Neural cell (in vitro differentiated cells): Measurements from ENCODE around the gene ADAMTS14. TPM values are rescaled to one million over a fixed set of nuclear protein-coding genes. Genes with fewer than 3 reads are reported as not detected.

ENCODE experiments used
- H2AFZ ChIP-seq: fragments of 200-600, 300-800 bp; sonication (generic), shearing (Covaris generic); 2 replicates; pipeline ENCODE4 v1.6.0; 2014; ENCODE audit warnings: low read depth, mild to moderate bottlenecking, antibody characterized with exemption, low read length, moderate library complexity
- H3F3A ChIP-seq: fragments of 200-600 bp; shearing (Covaris generic); 2 replicates; pipeline ENCODE4 v1.6.1; 2016; ENCODE audit warnings: mild to moderate bottlenecking, moderate library complexity, mixed read lengths, antibody characterized with exemption, low read length; ENCODE audit not compliant: insufficient read depth, poor library complexity, severe bottlenecking
- H3K27ac ChIP-seq: fragments of 200-600, 300-800 bp; sonication (generic), shearing (Covaris generic); 2 replicates; pipeline ENCODE4 v1.5.1; 2014; ENCODE audit warnings: mild to moderate bottlenecking, low read length, moderate library complexity
- H3K27me3 ChIP-seq: fragments of 300-800, 200-600 bp; sonication (generic), shearing (Covaris generic); 2 replicates; pipeline ENCODE4 v1.6.0; 2014; ENCODE audit warnings: mild to moderate bottlenecking, low read depth, low read length, moderate library complexity; ENCODE audit not compliant: insufficient read depth
- H3K36me3 ChIP-seq: fragments of 300-800, 200-600 bp; sonication (generic), shearing (Covaris generic); 2 replicates; pipeline ENCODE4 v1.5.1; 2014; ENCODE audit warnings: mild to moderate bottlenecking, antibody characterized with exemption, low read length, moderate library complexity; ENCODE audit not compliant: insufficient read depth
- H3K4me2 ChIP-seq: fragments of 300-800, 200-600 bp; sonication (generic), shearing (Covaris generic); 2 replicates; pipeline ENCODE4 v1.6.0; 2014; ENCODE audit warnings: mild to moderate bottlenecking, low read length
- H3K4me3 ChIP-seq: fragments of 300-800, 200-600 bp; sonication (generic), shearing (Covaris generic); 2 replicates; pipeline ENCODE4 v1.5.1; 2014; ENCODE audit warnings: mild to moderate bottlenecking, low read length, moderate library complexity
- H3K79me2 ChIP-seq: fragments of 200-600 bp; shearing (Covaris generic); replicated peaks from 2 replicates; pipeline ENCODE4 v1.6.0; 2014; ENCODE audit warnings: mild to moderate bottlenecking, low read length, moderate library complexity; ENCODE audit not compliant: insufficient read depth
- H3K9ac ChIP-seq: fragments of 300-800, 200-600 bp; sonication (generic), shearing (Covaris generic); 2 replicates; pipeline ENCODE4 v1.6.1; 2016; ENCODE audit warnings: mild to moderate bottlenecking, low read length, mixed read lengths
- H3K9me2 ChIP-seq: fragments of 200-600 bp; shearing (Covaris generic); 2 replicates; pipeline ENCODE4 v1.6.1; 2016; ENCODE audit warnings: mild to moderate bottlenecking, low read length, mixed read lengths; ENCODE audit not compliant: insufficient read depth
- H3K9me3 ChIP-seq: fragments of 200-600, 300-800 bp; sonication (generic), shearing (Covaris generic); 2 replicates; pipeline ENCODE4 v1.6.1; 2016; ENCODE audit warnings: mild to moderate bottlenecking, mixed run types, low read length, moderate library complexity, mixed read lengths
- H4K20me1 ChIP-seq: fragments of 200-600 bp; shearing (Covaris generic); 2 replicates; pipeline ENCODE4 v1.6.1; 2016; ENCODE audit warnings: mild to moderate bottlenecking, mixed run types; ENCODE audit not compliant: insufficient read depth
- CTCF ChIP-seq: fragments of 450-650 bp; IDR thresholded peaks from 2 replicates; pipeline ENCODE4 v1.5.1; 2014; ENCODE audit warnings: antibody characterized with exemption, mild to moderate bottlenecking, moderate library complexity; ENCODE audit not compliant: poor library complexity, severe bottlenecking
- EP300 ChIP-seq: fragments of 450-650 bp; conservative IDR thresholded peaks from 2 replicates; pipeline ENCODE4 v1.6.1; 2014; ENCODE audit warnings: antibody characterized with exemption, mild to moderate bottlenecking, moderate library complexity; ENCODE audit not compliant: poor library complexity, severe bottlenecking
- EZH2 ChIP-seq: fragments of 200-600, 300-800 bp; shearing (Covaris generic), sonication (generic); IDR thresholded peaks from 2 replicates; pipeline ENCODE4 v1.6.1; 2014; ENCODE audit warnings: antibody characterized with exemption, low read length, borderline replicate concordance, mild to moderate bottlenecking; ENCODE audit not compliant: insufficient read depth, poor library complexity, severe bottlenecking
- MXI1 ChIP-seq: fragments of 450-650 bp; conservative IDR thresholded peaks from 2 replicates; pipeline ENCODE4 v1.6.1; 2014; ENCODE audit warnings: antibody characterized with exemption, mild to moderate bottlenecking; ENCODE audit not compliant: poor library complexity, severe bottlenecking
- POLR2AphosphoS5 ChIP-seq: IDR thresholded peaks from 2 replicates; pipeline ENCODE4 v1.6.1; 2012
- RAD21 ChIP-seq: fragments of 450-650 bp; conservative IDR thresholded peaks from 2 replicates; pipeline ENCODE4 v1.6.1; 2014; ENCODE audit warnings: antibody characterized with exemption, mild to moderate bottlenecking, moderate library complexity
- REST ChIP-seq: IDR thresholded peaks from 2 replicates; pipeline ENCODE4 v1.6.1; 2012; ENCODE audit warnings: borderline replicate concordance
- SMC3 ChIP-seq: fragments of 450-650 bp; conservative IDR thresholded peaks from 2 replicates; pipeline ENCODE4 v1.6.1; 2014; ENCODE audit warnings: antibody characterized with exemption, mild to moderate bottlenecking, moderate library complexity; ENCODE audit not compliant: poor library complexity
- TAF1 ChIP-seq: IDR thresholded peaks from 2 replicates; pipeline ENCODE4 v1.6.1; 2012; ENCODE audit warnings: low read depth
- polyA plus RNA-seq: library from polyadenylated mRNA; depleted of rRNA; stranded (reverse); fragments of >200 nt; gene quantifications from 2 replicates; pipeline ENCODE4 v1.2.3, GENCODE V29; 2014

ADAMTS14 gene
- polyA plus RNA-seq, 1 donor from 2014 or later: 0.04 TPM

- H3K27ac ChIP-seq: no peak overlapping the region
- H4K20me1 ChIP-seq: no peaks in the 10 kb centered on the region
- H3K9ac ChIP-seq: no peak overlapping the region
- no peaks in the 10 kb centered on the region for H3F3A ChIP-seq
- H3K79me2 ChIP-seq: no peaks in the 10 kb centered on the region
- H3K9me3 ChIP-seq: no peaks in the 10 kb centered on the region
- no peaks in the 10 kb centered on the region for H3K9me2 ChIP-seq
- TF ChIP-seq RAD21 (no peak), REST (no peak), EZH2 (no peak)
- no peak overlapping the region for H2AFZ ChIP-seq
- H3K4me2 ChIP-seq: no peak overlapping the region
- H3K36me3 ChIP-seq: no peaks in the 10 kb centered on the region
- no peaks in the 10 kb centered on the region for H3K27me3 ChIP-seq
- H3K4me3 ChIP-seq: no peak overlapping the region
Observed at GRCh38 chr10:70679498-70679897, 7.2 kb downstream of the ADAMTS14 start.

GRCh38 chr10:70680899-70681730 lies 8.8 kb downstream of the ADAMTS14 start:
- Histone ChIP-seq H3K9me3 (no peaks in the 10 kb centered on the region), H3K27me3 (no peaks in the 10 kb centered on the region), H3K9me2 (no peaks in the 10 kb centered on the region), H4K20me1 (no peaks in the 10 kb centered on the region), H3K9ac (no peak overlapping the region), H3K27ac (no peak overlapping the region), H2AFZ (no peak overlapping the region), H3K4me3 (no peak overlapping the region), H3F3A (no peaks in the 10 kb centered on the region), H3K4me2 (no peak overlapping the region), H3K36me3 (no peaks in the 10 kb centered on the region), H3K79me2 (no peaks in the 10 kb centered on the region)
- no peak for TF ChIP-seq CTCF
- TF ChIP-seq MXI1: no peak
- no peak for TF ChIP-seq POLR2AphosphoS5
- TF ChIP-seq REST: no peak
- TF ChIP-seq TAF1: no peak
- TF ChIP-seq EP300: no peak
- TF ChIP-seq EZH2: no peak
- no peak for TF ChIP-seq SMC3
- no peak for TF ChIP-seq RAD21
